ENCODE results near the gene FBXW10B. TPM values are rescaled to one million over a fixed set of nuclear protein-coding genes. Genes with fewer than 3 reads are reported as not detected.
"Not testable (repeated sequence)": the region's sequence is repeated elsewhere in the genome, so short reads cannot be mapped to it uniquely, and the experiment has no call there.

FBXW10B gene, protein sequence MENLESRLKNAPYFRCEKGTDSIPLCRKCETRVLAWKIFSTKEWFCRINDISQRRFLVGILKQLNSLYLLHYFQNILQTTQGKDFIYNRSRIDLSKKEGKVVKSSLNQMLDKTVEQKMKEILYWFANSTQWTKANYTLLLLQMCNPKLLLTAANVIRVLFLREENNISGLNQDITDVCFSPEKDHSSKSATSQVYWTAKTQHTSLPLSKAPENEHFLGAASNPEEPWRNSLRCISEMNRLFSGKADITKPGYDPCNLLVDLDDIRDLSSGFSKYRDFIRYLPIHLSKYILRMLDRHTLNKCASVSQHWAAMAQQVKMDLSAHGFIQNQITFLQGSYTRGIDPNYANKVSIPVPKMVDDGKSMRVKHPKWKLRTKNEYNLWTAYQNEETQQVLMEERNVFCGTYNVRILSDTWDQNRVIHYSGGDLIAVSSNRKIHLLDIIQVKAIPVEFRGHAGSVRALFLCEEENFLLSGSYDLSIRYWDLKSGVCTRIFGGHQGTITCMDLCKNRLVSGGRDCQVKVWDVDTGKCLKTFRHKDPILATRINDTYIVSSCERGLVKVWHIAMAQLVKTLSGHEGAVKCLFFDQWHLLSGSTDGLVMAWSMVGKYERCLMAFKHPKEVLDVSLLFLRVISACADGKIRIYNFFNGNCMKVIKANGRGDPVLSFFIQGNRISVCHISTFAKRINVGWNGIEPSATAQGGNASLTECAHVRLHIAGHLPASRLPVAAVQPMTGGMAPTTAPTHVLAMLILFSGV
- total RNA-seq: 0.46 and 0.55 TPM in 2 replicates

GRCh38 chr17:15619331-15620058 lies at the start of gene FBXW10B:
FBXW10B (minus strand) TSS chr17:15619704; CDS start chr17:15619512, 192 bp downstream.
- intact Hi-C loops (cut with micrococcal nuclease); H3K27me3 Mint-ChIP-seq (ENCODE audit: low read depth); H3K36me3 Mint-ChIP-seq (ENCODE audit: low read depth); H3K4me1 Mint-ChIP-seq (ENCODE audit: low read depth); H3K27ac Mint-ChIP-seq; DNase-seq (ENCODE audit: low spot score); H3K4me3 Mint-ChIP-seq (ENCODE audit: low read depth); H3K9me3 Mint-ChIP-seq: not testable (repeated sequence)

DNA sequence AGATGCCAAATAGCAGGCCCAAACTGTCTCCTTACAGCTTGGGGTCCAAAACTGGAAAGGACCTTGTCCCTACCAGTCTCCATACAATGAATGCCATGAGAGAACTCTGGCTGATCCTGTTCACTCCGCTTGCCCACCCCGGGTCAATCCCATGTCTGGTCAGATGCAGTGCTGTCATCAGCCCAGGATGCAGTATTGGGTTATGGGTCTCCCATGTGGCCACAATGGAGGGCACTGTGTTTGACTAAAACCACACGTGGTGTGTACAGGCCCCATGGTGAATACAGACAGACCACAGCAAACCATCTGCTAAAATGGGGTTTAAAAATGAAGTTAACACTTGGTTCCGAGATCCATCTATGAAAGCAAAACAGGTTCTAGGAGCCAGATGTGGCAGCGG lies 44.2 kb upstream of the FBXW10B start:
- H3K4me1 Mint-ChIP-seq (ENCODE audit: low read depth): peaks cover 6% of the 10 kb centered on the region
- no peak overlapping the region for H3K4me3 Mint-ChIP-seq (ENCODE audit: low read depth)
- intact Hi-C loops (cut with micrococcal nuclease): no loop called here
- H3K36me3 Mint-ChIP-seq (ENCODE audit: low read depth): peaks cover 13% of the 10 kb centered on the region
- no peak for DNase-seq (ENCODE audit: low spot score)
- no peaks in the 10 kb centered on the region for H3K27me3 Mint-ChIP-seq (ENCODE audit: low read depth)
- no peak overlapping the region for H3K27ac Mint-ChIP-seq
- no peaks in the 10 kb centered on the region for H3K9me3 Mint-ChIP-seq

DNA sequence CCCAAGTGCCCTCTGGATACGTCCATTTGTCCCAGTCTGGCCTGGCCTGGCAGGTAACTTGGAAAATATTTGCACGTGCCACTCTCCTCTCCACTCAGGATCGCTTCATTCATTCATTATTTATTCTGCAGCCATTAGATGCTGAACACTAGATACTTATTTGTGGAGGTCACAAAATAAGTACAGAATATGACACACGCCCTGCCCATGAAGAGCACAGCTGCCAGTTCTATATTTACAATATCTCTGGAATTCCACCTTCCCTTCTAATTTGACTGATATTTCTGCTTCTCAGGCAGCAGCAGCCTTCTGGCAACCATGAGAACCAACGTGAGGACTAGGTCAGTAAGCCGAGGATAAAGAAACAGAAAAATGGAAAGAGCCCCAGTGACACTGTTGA lies 43.7 kb upstream of the FBXW10B start:
- Mint-ChIP-seq H3K4me1 (ENCODE audit: low read depth) (peaks cover 6% of the 10 kb centered on the region), H3K9me3 (no peaks in the 10 kb centered on the region), H3K4me3 (ENCODE audit: low read depth) (no peak overlapping the region), H3K27me3 (ENCODE audit: low read depth) (no peaks in the 10 kb centered on the region), H3K27ac (no peak overlapping the region), H3K36me3 (ENCODE audit: low read depth) (peaks cover 17% of the 10 kb centered on the region)
- intact Hi-C loops (cut with micrococcal nuclease): no loop called here
- DNase-seq (ENCODE audit: low spot score): no peak

- Mint-ChIP-seq H3K27me3 (ENCODE audit: low read depth) (no peaks in the 10 kb centered on the region), H3K4me1 (ENCODE audit: low read depth) (peaks cover 6% of the 10 kb centered on the region), H3K9me3 (no peaks in the 10 kb centered on the region), H3K36me3 (ENCODE audit: low read depth) (peaks cover 18% of the 10 kb centered on the region), H3K27ac (no peak overlapping the region), H3K4me3 (ENCODE audit: low read depth) (no peak overlapping the region)
- DNase-seq (ENCODE audit: low spot score): no peak
- intact Hi-C loops (cut with micrococcal nuclease): no loop called here
Measured at GRCh38 chr17:15662681-15663080, 43.2 kb upstream of the FBXW10B start.

- Mint-ChIP-seq H3K9me3 (no peaks in the 10 kb centered on the region), H3K4me1 (ENCODE audit: low read depth) (peaks cover 9% of the 10 kb centered on the region), H3K27ac (no peak overlapping the region), H3K36me3 (ENCODE audit: low read depth) (peaks cover 22% of the 10 kb centered on the region), H3K4me3 (ENCODE audit: low read depth) (no peak overlapping the region), H3K27me3 (ENCODE audit: low read depth) (no peaks in the 10 kb centered on the region)
- no peak for DNase-seq (ENCODE audit: low spot score)
- intact Hi-C loops (cut with micrococcal nuclease): no loop called here
Measured at GRCh38 chr17:15660077-15660476, 40.6 kb upstream of the FBXW10B start.

DNA sequence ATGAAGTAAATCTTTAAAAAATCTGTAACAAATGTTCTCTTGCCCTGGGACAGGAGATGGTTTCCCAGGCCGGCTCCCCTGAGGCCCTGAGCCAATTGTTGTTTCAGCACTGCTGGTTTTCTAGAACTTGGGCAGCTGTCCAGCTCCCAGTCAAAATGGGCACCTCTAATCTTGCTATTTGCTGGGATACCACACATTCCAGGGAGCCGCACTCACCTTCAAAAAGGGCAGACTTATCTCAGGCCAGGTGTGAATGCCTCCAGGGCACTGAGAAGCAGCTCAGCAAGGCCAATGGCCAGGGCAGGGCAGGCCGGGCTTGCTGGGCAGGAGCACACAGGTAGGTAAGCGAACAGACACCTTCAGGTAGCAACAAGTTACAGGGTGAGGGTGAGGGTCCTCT lies 40.2 kb upstream of the FBXW10B start:
- H3K4me1 Mint-ChIP-seq (ENCODE audit: low read depth): peaks cover 9% of the 10 kb centered on the region
- peaks cover 22% of the 10 kb centered on the region for H3K36me3 Mint-ChIP-seq (ENCODE audit: low read depth)
- DNase-seq (ENCODE audit: low spot score): no peak
- no peak overlapping the region for H3K4me3 Mint-ChIP-seq (ENCODE audit: low read depth)
- intact Hi-C loops (cut with micrococcal nuclease): no loop called here
- H3K27me3 Mint-ChIP-seq (ENCODE audit: low read depth): no peaks in the 10 kb centered on the region
- H3K27ac Mint-ChIP-seq: no peak overlapping the region
- no peaks in the 10 kb centered on the region for H3K9me3 Mint-ChIP-seq

DNA sequence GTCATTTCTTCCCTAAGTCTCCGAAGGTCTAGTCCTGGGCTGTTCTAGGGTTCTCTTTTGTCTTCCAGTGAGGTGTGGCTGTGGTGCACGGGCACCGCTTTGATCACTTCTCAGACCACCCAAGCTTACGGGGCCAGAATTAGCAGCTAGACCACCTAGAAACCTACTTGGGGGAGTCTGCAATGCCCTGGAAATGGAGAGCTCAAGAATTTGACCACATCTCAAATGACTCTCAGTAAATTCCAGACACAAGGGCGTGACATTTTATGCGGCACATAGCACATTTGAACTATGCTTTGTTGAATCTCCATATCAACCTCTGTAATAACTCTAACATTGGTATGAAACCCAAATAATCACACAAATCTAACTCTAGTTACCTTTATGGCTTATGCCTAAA lies 39.7 kb upstream of the FBXW10B start:
- intact Hi-C loops (cut with micrococcal nuclease): no loop called here
- no peak for DNase-seq (ENCODE audit: low spot score)
- H3K9me3 Mint-ChIP-seq: no peaks in the 10 kb centered on the region
- no peak overlapping the region for H3K27ac Mint-ChIP-seq
- H3K4me1 Mint-ChIP-seq (ENCODE audit: low read depth): peaks cover 9% of the 10 kb centered on the region
- H3K36me3 Mint-ChIP-seq (ENCODE audit: low read depth): peaks cover 19% of the 10 kb centered on the region
- no peak overlapping the region for H3K4me3 Mint-ChIP-seq (ENCODE audit: low read depth)
- no peaks in the 10 kb centered on the region for H3K27me3 Mint-ChIP-seq (ENCODE audit: low read depth)

GRCh38 chr17:15658296-15658695 lies 38.8 kb upstream of the FBXW10B start:
- Mint-ChIP-seq H3K9me3 (no peaks in the 10 kb centered on the region), H3K27me3 (ENCODE audit: low read depth) (no peaks in the 10 kb centered on the region), H3K4me3 (ENCODE audit: low read depth) (no peak overlapping the region), H3K4me1 (ENCODE audit: low read depth) (peaks cover 9% of the 10 kb centered on the region), H3K36me3 (ENCODE audit: low read depth) (peaks cover 13% of the 10 kb centered on the region), H3K27ac (no peak overlapping the region)
- no peak for DNase-seq (ENCODE audit: low spot score)
- intact Hi-C loops (cut with micrococcal nuclease): no loop called here

DNA sequence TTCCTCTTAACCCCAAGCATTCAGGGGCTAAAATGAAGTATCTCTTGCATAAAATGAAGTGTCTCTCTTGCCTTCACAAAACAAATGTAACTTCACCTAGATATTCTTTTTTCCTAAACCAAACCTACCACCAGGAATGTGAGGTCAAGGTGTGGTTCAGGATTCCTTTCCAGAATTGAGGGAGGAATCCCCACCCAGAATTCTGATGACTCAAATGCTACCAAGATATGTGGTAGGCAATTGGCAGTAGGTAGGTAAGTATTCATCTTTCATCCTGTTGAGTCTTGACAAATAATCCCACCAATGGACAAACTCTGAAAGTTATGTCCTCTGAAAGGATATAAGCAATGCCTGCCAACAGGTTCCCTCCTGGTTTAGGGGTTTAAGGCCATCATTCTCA lies 38.4 kb upstream of the FBXW10B start:
- Mint-ChIP-seq H3K36me3 (ENCODE audit: low read depth) (peaks cover 13% of the 10 kb centered on the region), H3K27me3 (ENCODE audit: low read depth) (no peaks in the 10 kb centered on the region), H3K4me1 (ENCODE audit: low read depth) (peaks cover 11% of the 10 kb centered on the region), H3K27ac (no peak overlapping the region), H3K4me3 (ENCODE audit: low read depth) (no peak overlapping the region), H3K9me3 (no peaks in the 10 kb centered on the region)
- intact Hi-C loops (cut with micrococcal nuclease): no loop called here
- DNase-seq (ENCODE audit: low spot score): no peak

DNA sequence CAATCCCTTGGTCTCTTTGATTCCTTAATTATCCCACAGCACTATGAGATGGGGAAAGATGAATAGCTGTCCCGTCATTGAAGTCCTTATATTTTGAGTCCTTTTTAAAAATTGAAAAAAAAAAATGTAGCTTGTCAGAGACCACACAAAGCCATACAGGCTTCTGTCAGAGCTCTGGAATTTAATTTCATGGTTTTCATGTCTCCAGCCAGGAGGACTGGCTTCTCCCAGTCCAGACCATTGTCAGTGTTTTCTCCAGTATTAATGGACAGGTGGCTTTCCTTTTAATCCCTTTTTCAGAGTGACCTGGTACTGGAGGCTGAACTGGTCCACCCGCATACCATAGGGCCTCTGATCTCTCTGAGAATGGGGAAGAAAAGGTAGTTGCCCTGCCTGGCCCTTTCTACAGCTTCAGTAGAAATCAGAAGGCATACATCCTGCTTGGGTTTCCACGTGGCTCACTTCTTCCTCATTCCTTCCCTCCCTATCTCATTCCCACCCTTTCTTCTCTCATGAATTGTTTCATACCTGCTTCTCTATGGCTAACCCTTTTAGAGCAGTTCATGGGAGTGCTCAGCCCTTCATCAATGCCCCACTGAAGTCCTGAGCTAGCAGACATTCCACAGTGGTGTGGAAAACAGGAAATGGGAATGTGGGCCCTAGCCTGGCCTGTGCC lies 35.5 kb upstream of the FBXW10B start:
- H3K9me3 Mint-ChIP-seq: no peaks in the 10 kb centered on the region
- intact Hi-C loops (cut with micrococcal nuclease): no loop called here
- H3K27ac Mint-ChIP-seq: no peak overlapping the region
- H3K27me3 Mint-ChIP-seq (ENCODE audit: low read depth): no peaks in the 10 kb centered on the region
- H3K4me1 Mint-ChIP-seq (ENCODE audit: low read depth): peaks cover 23% of the 10 kb centered on the region
- no peak overlapping the region for H3K4me3 Mint-ChIP-seq (ENCODE audit: low read depth)
- H3K36me3 Mint-ChIP-seq (ENCODE audit: low read depth): peaks cover 13% of the 10 kb centered on the region
- DNase-seq (ENCODE audit: low spot score): no peak

- H3K27me3 Mint-ChIP-seq (ENCODE audit: low read depth); intact Hi-C loops (cut with micrococcal nuclease); DNase-seq (ENCODE audit: low spot score); H3K4me3 Mint-ChIP-seq (ENCODE audit: low read depth); H3K9me3 Mint-ChIP-seq; H3K27ac Mint-ChIP-seq: not testable (repeated sequence)
- peaks cover 13% of the 10 kb centered on the region for H3K36me3 Mint-ChIP-seq (ENCODE audit: low read depth)
- peaks cover 23% of the 10 kb centered on the region for H3K4me1 Mint-ChIP-seq (ENCODE audit: low read depth)
Measured at GRCh38 chr17:15654401-15654800, 34.9 kb upstream of the FBXW10B start.

GRCh38 chr17:15652960-15653359 lies 33.5 kb upstream of the FBXW10B start:
- Mint-ChIP-seq H3K4me3 (ENCODE audit: low read depth) (no peak overlapping the region), H3K27me3 (ENCODE audit: low read depth) (no peaks in the 10 kb centered on the region), H3K27ac (no peak overlapping the region), H3K36me3 (ENCODE audit: low read depth) (peaks cover 7% of the 10 kb centered on the region), H3K9me3 (no peaks in the 10 kb centered on the region), H3K4me1 (ENCODE audit: low read depth) (peaks cover 31% of the 10 kb centered on the region)
- DNase-seq (ENCODE audit: low spot score): no peak
- intact Hi-C loops (cut with micrococcal nuclease): no loop called here

All from activated T-helper 2 cell treated with anti-CD3 and anti-CD28 coated beads, Interferon-gamma antibody, Interleukin-2, Interleukin-4, amounts not matched to agents 10 μg/mL and 5 μg/mL and 100 μg/mL, durations not matched to agents 14 hours and 24 hours and 36 hours (primary cell).